HepG2 (cell line): ENCODE measurements around the gene CPLANE1.

Experiments used
- EP300 ChIP-seq, 3 experiments: sonication (generic) in 1 of 3; formaldehyde crosslinking in 1 of 3; IDR thresholded peaks; 2 replicates each; pipeline versions ENCODE4 v1.5.1 to v1.6.1; 2011 to 2020; ENCODE audit warnings: low read depth in 2 of 3, low read length in 2 of 3, borderline replicate concordance in 1 of 3, improper control_type of control experiment in 1 of 3, mild to moderate bottlenecking in 1 of 3, missing genetic modification reagents in 1 of 3, moderate library complexity in 1 of 3
- MTA1 ChIP-seq: sonication (generic); formaldehyde crosslinking; IDR thresholded peaks from 2 replicates; pipeline ENCODE4 v1.4.0; 2020; ENCODE audit warnings: missing genetic modification reagents, mild to moderate bottlenecking, borderline replicate concordance
- ZNF207 ChIP-seq: fragments of 450-650 bp; IDR thresholded peaks from 2 replicates; pipeline ENCODE4 v1.6.1; 2016; ENCODE audit warnings: antibody characterized with exemption, borderline replicate concordance
- ZNF572 ChIP-seq: sonication (generic); formaldehyde crosslinking; IDR thresholded peaks from 2 replicates; pipeline ENCODE4 v1.5.1; 2020; ENCODE audit warnings: mild to moderate bottlenecking, missing genetic modification reagents
- ZNF768 ChIP-seq: sonication (generic); formaldehyde crosslinking; IDR thresholded peaks from 2 replicates; pipeline ENCODE4 v1.4.0; 2020; ENCODE audit warnings: missing genetic modification reagents
- ZNF777 ChIP-seq: sonication (generic); formaldehyde crosslinking; IDR thresholded peaks from 2 replicates; pipeline ENCODE4 v1.4.0; 2020; ENCODE audit warnings: missing genetic modification reagents
- TF ChIP-seq, protein P1 (sequence below): sonication (generic); formaldehyde crosslinking; IDR thresholded peaks from 2 replicates; pipeline ENCODE4 v1.5.0; 2020; ENCODE audit warnings: mild to moderate bottlenecking, missing genetic modification reagents, moderate library complexity
- TF ChIP-seq, protein P2 (sequence below): sonication (generic); formaldehyde crosslinking; IDR thresholded peaks from 2 replicates; pipeline ENCODE4 v1.8.1; 2022; ENCODE audit warnings: low read depth, mild to moderate bottlenecking, missing genetic modification reagents
- TF ChIP-seq, protein P3 (sequence below): sonication (generic); formaldehyde crosslinking; IDR thresholded peaks from 2 replicates; pipeline ENCODE4 v1.4.0; 2020; ENCODE audit warnings: missing genetic modification reagents

DNA sequence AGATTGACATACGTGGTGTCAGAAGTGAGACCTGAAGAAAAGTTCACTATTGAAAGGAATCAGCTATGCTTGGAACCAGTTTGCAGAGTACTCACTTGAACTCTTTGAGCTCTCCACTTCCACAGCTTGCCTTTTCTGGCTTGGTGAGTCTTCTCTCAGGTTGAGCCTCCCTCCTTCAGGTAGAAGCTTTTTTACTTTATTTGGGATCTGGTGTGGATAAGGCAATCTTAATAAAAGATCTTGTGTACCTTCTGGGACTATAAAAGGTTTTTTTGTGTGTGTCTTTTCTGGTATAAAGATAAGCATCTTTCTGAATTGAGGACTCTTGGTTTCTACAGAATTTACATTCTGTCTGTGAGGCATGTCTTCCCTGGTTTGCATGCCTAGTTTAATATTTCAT is 5.4 kb upstream of the CPLANE1 start:
- TF ChIP-seq, protein P1, sequence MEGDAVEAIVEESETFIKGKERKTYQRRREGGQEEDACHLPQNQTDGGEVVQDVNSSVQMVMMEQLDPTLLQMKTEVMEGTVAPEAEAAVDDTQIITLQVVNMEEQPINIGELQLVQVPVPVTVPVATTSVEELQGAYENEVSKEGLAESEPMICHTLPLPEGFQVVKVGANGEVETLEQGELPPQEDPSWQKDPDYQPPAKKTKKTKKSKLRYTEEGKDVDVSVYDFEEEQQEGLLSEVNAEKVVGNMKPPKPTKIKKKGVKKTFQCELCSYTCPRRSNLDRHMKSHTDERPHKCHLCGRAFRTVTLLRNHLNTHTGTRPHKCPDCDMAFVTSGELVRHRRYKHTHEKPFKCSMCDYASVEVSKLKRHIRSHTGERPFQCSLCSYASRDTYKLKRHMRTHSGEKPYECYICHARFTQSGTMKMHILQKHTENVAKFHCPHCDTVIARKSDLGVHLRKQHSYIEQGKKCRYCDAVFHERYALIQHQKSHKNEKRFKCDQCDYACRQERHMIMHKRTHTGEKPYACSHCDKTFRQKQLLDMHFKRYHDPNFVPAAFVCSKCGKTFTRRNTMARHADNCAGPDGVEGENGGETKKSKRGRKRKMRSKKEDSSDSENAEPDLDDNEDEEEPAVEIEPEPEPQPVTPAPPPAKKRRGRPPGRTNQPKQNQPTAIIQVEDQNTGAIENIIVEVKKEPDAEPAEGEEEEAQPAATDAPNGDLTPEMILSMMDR: no peak
- TF ChIP-seq, protein P2, sequence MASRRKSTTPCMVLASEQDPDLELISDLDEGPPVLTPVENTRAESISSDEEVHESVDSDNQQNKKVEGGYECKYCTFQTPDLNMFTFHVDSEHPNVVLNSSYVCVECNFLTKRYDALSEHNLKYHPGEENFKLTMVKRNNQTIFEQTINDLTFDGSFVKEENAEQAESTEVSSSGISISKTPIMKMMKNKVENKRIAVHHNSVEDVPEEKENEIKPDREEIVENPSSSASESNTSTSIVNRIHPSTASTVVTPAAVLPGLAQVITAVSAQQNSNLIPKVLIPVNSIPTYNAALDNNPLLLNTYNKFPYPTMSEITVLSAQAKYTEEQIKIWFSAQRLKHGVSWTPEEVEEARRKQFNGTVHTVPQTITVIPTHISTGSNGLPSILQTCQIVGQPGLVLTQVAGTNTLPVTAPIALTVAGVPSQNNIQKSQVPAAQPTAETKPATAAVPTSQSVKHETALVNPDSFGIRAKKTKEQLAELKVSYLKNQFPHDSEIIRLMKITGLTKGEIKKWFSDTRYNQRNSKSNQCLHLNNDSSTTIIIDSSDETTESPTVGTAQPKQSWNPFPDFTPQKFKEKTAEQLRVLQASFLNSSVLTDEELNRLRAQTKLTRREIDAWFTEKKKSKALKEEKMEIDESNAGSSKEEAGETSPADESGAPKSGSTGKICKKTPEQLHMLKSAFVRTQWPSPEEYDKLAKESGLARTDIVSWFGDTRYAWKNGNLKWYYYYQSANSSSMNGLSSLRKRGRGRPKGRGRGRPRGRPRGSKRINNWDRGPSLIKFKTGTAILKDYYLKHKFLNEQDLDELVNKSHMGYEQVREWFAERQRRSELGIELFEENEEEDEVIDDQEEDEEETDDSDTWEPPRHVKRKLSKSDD (CRISPR knock-in tag): no peak
- TF ChIP-seq ZNF572 (CRISPR knock-in tag) (no peak), MTA1 (CRISPR knock-in tag) (no peak), EP300 (IDR thresholded peaks at IDR 0.05; ENCODE audit: low read depth in 2 of 2, low read length in 2 of 2) (no peak), EP300 (CRISPR knock-in tag; IDR thresholded peaks at IDR 0.05; ENCODE audit: borderline replicate concordance) (no peak), ZNF768 (no peak), ZNF207 (no peak), ZNF777 (CRISPR knock-in tag) (no peak)
- TF ChIP-seq, protein P3, sequence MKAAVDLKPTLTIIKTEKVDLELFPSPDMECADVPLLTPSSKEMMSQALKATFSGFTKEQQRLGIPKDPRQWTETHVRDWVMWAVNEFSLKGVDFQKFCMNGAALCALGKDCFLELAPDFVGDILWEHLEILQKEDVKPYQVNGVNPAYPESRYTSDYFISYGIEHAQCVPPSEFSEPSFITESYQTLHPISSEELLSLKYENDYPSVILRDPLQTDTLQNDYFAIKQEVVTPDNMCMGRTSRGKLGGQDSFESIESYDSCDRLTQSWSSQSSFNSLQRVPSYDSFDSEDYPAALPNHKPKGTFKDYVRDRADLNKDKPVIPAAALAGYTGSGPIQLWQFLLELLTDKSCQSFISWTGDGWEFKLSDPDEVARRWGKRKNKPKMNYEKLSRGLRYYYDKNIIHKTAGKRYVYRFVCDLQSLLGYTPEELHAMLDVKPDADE (CRISPR knock-in tag): no peak
